ENCODE data around the gene PTOV1.

The PTOV1 gene

DNA sequence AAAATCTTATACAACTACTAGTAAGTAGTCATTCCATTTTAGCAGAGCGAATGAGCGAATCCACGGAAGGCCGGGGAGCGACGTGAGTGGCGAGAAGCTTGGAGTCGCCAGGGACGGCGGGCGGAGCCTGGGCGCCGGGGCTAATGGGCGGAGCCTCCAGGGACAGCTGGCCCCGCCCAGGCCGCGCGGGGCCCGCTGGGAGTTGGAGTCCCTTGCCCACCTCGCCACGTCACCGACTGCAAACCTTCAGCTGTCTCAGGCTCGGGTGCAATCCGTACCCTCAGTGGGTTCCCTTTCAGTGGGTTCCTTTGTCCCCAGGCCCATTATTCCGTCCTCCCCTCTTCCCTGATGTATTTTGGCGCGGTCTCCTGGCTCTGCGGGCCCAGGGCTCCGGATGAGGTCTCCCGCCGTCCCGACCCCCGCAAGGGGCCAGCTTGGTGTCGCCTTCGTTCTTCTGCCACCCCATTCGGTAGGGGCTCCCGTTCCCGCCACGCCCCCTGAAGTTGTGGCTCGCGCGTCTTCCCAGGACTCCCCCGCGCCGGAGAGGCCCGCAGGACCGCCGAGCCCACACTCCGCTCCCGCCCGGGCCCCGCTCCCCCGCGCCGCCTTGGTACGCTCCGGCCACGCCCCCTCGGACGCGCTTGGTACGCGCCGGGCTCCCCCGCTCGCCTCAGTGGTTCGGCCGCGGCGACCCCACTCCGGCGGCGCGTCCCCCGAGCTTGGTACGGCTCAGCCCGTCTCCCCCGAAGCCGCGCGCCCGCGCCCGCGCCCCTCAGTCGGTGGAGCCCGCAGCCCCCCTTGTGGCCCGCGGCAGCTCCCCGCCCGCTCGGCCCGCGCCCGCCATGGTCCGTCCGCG lies at the start of gene PTOV1:
TSS of gene PTOV1 (plus strand) at position 673 of the 856 bp plus-strand sequence.
- peak; percentile 90 for DNase-seq

DNA sequence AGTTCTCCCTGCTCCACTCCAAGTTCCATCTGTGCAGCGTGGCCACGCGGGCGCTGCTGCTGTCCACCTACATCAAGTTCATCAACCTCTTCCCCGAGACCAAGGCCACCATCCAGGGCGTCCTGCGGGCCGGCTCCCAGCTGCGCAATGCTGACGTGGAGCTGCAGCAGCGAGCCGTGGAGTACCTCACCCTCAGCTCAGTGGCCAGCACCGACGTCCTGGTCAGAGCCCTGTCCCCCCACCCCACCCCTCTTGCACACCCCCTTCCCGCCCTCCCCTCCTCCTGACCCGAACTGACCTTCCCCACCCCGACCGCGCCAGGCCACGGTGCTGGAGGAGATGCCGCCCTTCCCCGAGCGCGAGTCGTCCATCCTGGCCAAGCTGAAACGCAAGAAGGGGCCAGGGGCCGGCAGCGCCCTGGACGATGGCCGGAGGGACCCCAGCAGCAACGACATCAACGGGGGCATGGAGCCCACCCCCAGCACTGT lies 49.5 kb upstream of the PTOV1 start:
- DNase-seq, result no peak

DNA sequence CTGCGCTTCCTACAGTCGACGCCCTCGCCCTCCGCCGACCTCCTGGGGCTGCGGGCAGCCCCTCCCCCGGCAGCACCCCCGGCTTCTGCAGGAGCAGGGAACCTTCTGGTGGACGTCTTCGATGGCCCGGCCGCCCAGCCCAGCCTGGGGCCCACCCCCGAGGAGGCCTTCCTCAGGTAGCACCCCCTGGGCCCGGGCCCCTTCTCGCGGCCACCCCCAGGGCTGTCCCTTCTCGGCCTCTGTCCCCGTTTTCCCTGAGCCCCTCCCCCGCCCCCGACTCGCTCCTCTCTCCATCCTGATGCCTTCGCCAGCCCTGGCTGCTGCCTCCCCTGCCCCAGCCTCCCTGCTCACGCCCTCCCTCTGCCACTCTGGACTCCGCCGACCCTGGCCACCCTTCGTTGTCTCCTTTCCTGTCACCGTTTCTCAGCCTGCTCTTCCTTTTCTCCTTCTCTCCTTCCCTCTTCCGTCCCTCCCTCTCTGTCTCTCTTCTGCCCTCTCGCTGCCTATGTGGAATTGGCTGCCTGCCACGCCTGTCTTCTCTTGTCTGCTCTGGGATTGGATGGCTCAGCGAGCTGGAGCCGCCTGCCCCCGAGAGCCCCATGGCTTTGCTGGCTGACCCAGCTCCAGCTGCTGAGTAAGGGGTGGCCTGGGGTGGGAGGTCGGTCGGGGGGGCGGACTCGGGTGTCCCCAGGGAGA lies 48.8 kb upstream of the PTOV1 start:
- DNase-seq, result no peak

DNA sequence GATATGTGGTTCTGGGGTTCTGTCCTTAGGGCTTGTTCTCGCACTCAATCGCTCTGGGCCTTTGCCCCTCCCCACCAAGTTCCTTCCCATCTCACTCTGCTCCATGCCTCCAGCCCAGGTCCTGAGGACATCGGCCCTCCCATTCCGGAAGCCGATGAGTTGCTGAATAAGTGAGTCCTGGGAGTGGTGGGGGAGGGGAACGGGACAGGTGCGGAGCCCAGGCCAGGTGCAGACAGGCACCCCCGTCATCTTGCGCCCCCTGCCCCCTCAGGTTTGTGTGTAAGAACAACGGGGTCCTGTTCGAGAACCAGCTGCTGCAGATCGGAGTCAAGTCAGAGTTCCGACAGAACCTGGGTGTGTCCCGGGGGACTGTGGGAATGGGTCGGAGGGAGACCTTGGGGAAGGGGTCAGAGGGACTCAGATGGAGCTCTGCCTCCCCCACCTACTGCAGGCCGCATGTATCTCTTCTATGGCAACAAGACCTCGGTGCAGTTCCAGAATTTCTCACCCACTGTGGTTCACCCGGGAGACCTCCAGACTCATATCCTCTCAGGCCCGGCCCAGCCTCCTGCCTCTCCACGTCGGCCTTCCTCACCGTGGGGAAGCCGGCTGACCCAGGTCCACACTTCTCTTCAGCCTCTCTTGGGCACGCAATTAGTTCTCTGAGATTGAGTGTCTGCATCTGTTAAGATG lies 48.0 kb upstream of the PTOV1 start:
- DNase-seq, result no peak

DNA sequence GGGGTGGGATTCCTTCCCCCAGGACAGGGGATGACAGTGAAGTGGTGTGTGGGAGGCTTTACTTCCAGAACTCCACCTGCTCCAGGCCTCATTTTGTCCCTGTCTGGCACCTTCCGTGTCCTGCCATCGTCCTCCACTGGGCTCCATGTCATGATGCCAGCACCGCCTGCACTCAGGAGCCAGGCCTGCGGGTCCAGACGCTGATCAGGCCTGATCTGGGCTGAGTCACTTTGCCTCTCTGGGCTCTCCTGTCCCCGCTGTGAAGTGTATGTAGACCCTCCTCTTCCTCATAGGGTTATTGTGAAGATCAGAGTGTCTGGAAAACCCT lies 47.5 kb upstream of the PTOV1 start:
- DNase-seq, result no peak

DNA sequence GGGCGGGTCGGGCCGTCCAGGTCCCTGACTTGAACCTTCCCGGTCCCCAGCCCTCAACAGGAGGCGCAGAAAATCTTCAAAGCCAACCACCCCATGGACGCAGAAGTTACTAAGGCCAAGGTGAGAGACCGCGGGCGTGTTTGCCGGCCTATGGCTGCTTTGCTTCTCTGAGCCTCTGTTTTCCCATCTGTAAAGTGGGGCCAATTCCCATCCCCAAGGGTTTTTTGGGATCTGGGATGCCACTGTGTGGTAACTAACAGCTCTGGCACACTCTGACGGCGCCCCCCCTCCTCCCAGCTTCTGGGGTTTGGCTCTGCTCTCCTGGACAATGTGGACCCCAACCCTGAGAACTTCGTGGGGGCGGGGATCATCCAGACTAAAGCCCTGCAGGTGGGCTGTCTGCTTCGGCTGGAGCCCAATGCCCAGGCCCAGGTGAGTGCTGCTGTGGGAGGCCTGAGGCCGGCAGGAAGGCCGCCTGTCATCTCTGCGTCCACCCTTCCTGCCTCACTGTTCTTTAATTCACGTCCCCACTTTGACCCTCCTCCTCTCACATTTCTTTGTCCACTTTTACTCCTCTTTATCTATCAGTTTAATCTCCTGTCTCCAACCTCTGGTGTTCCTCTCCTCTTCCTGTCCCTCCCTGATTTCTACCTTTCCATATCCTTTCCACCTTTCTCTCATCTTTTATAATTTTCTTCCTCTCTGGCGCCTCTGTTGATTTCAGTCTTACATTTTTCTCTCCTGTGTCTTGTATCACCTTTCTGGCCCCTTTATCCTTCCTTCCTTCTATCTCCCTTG lies 44.9 kb upstream of the PTOV1 start:
- DNase-seq, result no peak

DNA sequence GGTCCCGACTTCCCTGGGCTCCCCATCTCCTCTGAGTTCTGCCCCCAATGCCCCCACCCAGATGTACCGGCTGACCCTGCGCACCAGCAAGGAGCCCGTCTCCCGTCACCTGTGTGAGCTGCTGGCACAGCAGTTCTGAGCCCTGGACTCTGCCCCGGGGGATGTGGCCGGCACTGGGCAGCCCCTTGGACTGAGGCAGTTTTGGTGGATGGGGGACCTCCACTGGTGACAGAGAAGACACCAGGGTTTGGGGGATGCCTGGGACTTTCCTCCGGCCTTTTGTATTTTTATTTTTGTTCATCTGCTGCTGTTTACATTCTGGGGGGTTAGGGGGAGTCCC lies 44.4 kb upstream of the PTOV1 start:
- DNase-seq, result no peak

DNA sequence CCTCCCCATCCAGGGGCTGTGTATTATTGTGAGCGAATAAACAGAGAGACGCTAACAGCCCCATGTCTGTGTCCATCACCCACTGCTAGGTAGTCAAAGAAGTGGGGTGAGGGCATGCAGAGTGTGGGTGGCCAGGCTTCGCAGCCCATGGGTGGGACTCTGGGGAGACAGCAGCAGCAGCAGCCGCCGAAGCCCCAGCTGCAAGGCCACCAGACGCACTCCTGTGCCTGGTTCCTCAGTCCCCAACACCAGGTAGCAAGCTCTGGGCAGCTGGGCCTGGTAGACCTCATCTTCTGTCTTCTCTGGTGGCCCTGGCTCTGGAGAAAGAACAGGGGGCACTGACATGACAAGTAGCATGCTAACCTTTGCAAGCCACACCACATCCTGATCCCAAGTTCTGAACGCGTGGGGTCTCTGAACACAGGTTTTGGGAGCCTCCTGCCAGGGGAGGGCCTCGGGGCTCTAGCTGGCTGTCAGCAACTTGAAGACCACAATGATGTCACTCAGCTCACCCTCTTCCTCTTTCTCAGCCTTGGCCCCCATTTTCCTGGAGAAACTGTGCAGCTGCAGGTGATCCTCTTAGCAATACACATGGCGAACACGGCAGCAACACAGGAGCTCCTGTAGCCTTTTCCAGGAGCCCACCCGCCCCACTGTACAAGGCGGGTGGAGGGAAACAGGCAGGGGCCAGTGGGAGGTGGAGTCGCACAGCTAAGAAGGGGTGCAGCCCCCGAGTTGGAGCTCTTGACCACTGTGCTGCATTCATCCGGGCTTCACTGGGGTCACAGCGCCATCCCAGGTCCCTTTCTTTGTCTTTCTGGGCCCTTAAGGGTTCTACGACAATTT lies 43.7 kb upstream of the PTOV1 start:
- no peak for DNase-seq

DNA sequence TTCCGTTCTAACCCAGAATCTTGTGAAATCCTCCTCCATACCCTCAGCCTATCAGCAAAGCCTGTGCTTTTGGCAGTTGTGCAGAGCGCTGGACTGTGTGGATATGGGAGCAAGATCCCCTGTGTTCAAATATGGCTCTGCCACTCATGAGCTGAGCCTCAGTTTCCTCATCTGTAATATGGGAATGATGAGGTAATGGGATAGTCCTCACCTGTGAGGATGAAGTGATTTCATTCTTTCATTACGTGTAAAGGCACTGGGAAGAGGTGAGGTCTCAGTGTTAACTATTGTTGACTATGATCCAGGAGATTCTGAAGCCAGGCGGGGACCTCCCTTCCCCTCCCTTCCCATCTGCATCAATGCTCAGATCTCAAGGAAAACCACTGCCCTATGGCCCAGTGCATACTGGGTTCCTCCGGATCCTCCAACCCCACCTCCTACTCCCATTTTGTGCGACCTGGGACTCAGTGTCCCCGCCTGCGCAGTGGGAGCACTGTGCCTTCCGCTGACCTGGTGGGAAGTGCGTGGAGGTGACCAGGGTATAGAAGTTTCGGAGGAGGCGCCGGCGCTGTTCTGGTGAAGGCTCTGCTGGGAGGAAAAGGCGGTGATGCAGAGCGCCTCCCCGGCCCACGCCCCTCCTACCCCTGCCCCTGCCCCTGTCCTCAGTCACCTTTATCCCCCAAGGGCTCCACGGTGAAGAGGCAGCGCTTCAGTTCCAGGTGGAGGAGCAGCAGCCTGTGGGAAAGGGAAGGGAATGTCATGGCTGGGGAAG lies 42.9 kb upstream of the PTOV1 start:
- DNase-seq, result no peak

DNA sequence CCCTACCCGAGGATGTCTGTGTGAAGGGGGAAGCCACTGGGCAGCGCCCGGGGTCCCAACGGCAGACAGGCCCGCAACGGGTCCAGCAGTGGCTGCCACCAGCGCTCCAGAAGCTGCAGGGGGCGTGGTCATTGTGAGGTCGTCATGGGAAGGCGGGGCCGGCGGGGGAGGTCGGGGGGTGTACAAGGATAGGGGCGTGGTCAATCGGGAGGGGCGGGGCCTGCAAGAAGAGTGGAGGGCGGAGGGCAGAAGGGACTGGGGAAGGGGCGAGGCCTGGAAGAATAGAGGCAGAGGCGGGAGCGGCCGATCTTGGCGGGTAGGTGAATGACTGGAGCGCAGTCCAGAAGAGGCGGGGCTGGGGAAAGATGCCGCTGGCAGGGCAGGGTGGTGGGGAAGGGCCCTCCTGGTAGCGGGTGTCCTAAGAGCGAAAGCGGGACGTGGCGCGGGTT lies 42.2 kb upstream of the PTOV1 start:
- DNase-seq, result peak; percentile 86

DNA sequence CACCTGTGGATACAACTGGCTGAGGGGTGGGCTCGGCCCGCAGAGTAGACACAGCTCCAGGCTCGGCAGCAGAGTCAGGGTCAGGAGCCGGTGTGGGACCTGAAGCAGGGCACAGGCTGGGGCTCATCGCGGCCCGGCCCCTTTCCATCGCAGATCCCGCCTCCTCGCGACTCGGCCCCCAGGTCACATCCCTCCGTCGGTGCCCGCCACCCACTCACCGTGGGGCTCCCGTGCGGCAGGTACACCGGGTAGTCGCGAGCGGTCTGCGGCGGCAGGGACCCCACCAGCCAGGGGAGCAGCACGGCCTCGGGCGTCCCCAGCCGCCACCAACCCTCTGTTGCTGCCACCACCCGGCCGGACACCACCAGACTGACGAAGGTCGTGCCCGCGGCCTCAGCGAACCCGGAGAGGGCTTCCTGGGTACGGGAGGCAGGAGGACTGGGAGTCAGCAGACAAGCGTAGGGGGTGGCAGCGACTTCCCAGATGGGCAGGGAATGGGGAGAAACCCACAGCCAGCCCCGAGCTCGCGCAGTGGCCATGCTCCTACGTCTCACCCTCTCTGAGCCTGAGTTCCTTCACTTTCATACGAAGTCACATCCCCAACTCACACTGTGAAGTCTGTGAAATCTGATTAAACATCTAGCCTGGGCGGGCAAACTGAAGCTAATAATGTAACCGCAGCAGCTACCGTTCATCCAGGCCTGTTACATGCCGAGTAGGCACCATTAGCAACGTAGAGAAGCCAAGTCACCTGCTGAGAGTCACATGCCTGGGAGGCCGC lies 41.6 kb upstream of the PTOV1 start:
- DNase-seq, result peak; percentile 34

DNA sequence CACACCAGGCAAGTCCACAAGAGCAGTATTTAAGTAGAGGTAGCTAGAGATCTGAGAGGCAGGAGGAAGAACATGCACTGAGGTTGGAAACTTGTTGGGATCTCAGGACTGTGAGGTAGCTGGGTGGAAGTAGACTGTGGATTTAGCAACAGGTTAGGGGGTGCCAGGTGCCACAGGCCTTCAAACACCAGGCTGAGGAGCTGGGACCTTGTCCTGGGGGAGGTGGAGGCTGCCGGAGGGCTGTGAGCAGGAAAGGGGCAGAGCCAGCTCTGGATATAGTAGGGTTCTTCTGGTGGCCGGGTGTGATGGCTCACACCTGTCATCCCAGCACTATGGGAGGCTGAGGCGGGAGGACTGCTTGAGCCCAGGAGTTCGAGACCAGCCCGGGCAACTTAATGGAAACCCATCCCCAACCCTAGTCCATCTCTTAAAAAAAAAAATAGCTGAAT lies 41.0 kb upstream of the PTOV1 start:
- DNase-seq, result no peak

DNA sequence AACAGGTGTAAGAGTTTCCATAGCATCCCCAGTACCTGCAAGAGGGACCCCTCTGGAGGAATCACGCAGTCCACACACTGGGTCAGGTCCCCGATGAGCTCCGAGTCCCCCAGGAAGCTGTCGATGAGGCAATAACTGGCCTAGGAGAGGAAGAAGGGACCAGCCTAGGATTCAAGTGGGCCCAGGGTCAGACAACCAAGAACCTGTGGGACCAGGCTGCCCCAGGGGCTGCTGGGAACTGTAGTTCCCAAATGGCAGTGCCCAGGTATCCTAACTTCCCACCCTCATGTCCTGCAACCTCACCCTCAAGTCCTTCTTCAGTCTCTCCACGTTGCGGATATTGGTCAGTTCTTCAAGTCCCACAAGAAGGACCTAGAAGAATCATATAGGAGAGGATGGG lies 39.6 kb upstream of the PTOV1 start:
- DNase-seq, result no peak

DNA sequence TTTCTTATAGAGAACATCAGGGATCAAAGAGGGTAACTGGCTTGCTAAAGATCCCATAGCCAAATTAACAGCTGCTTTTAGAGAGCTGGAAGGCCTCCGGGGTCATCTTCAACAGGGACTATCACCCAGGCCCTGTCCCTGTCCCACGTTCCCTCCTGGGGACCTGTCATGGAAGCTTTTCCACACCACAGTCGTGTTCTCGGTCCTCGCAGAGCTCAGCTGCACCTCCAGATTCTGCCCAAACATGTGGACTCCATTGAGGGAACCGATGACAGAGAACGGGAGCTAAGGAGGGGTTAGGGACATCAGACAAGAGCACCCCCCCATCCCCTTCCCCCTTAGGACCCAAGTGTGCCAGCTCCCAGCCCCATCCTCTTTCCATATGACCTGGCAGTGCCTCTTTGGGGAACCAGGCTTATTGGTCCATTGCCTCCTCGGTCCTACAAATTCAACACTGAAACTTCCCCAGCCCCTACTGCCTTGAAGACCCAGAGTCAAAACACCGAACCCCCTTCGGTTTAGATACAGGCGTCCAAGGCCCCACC lies 38.4 kb upstream of the PTOV1 start:
- no peak for DNase-seq

DNA sequence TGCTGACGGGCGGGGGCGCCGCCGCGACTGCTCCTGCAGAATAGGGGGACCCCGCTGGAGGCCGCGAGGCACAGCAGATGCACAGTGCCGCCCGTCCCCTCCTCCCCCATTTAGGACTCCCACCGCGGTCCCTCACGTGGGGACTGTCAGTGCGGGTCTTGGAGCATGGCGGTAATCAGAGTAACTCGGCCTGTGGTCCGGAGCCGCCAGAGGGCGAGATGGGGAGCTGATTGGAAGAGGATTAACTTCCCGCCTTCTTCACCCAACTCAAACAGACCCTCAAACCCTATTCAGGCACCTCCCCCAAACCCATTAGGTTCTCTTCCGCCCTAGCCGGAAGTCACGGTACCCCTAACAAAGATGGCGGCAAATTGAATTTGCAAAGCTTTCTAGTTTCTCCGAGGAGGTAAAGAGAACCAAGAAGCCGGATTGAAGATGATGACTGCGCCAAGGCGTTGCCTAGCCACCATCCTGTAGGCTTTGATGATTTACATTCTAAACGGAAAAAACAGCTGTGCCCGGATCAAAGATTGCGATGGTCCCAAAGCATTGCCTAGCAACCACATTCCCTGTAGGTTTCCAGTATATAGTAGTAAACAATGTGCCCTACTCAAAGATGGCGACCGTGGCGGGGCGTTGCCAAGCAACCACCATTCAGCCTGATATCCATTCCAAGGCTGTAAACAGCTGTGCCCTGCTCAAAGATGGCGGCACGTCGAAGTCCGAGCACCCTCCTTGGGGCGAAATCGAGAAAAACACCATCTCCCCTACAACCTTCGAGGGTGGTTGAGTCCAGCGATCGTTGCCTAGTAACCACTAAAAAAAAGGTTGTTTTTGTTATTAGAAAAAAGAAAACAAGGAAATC lies 37.7 kb upstream of the PTOV1 start, which contains the start of gene FUZ:
TSS of gene FUZ (minus strand) at position 296 of the 865 bp plus-strand sequence. CDS start at position 110, 186 bp downstream.
- peak; percentile 94 for DNase-seq

DNA sequence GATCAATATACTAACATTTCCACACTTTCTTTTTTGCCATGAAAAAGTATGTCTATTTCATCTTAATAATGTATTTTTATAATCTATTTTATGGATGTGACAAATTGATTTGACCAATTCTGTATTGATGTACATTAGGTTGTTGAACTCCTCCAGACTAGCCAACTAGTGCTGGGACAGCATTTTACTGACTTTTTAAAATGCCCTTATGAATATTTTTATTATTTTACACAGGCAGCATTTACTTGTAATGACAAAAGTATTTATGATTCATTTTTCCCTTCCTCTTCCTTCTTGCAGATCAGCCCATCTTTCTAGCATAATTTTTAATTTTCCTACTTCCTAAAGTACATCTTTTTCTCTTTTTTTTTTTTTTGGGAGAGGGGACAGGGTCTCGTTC lies 36.9 kb upstream of the PTOV1 start:
- no peak for DNase-seq

DNA sequence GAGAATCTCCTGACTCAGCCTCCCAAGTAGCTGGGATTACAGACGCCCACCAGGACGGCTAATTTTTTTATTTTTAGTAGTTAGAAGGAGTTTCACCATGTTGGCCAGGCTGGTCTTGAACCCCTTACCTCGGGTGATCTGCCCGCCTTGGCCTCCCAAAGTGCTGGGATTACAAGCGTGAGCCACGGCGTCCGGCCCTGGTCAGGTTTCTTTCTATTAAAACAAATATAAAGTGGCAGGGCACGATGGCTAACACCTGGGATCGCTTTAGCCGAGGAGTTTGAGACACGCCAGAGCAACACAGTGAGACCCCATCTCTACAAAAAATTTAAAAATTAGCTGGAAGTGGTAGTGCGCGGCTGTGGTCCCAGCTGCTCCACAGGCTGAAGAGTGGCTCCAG lies 34.4 kb upstream of the PTOV1 start:
- DNase-seq, result no peak

DNA sequence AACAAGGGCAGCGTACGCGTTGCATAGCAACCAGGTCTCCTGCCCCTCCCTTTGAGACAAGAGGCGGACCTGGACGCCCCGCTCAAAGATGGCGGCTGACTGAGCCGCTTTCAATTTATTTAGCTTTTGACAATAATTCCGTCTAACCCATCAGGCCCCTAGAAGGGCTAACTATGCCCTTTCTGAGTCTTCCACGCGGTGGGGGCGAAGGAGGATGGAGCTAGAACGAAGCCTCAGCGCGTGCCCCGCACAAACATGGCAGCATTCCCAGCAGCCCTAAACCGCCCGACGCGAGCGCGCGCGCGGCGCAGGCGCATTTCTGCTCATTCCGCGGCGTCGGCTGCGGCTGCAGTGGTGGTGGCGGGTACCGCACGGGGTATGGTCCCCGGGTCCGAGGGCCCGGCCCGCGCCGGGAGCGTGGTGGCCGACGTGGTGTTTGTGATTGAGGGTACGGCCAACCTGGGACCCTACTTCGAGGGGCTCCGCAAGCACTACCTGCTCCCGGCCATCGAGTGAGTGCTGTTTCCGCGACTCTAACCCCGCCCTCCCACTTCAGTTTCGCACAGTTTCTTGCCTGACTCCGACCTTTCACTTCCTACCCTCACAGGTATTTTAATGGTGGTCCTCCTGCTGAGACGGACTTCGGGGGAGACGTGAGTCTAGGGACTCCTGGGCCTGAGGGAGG lies 32.9 kb upstream of the PTOV1 start, which contains the start of gene MED25:
TSS of gene MED25 (plus strand) at position 326 of the 685 bp plus-strand sequence. CDS start at position 379, 53 bp downstream.
- DNase-seq, result peak; percentile 83
